Measurements from ENCODE around the gene NT5C1A. TPM values are rescaled to one million over a fixed set of nuclear protein-coding genes. Genes with fewer than 3 reads are reported as not detected.

NT5C1A gene
- total RNA-seq, 1 experiment from 2014 or later: not detected

- DNase-seq (ENCODE audit: low spot score): no peak
Measured at GRCh38 chr1:39690225-39690624, 18.3 kb upstream of the NT5C1A start.

GRCh38 chr1:39689635-39690034, 17.7 kb upstream of the NT5C1A start:
- no peak for DNase-seq (ENCODE audit: low spot score)

DNA sequence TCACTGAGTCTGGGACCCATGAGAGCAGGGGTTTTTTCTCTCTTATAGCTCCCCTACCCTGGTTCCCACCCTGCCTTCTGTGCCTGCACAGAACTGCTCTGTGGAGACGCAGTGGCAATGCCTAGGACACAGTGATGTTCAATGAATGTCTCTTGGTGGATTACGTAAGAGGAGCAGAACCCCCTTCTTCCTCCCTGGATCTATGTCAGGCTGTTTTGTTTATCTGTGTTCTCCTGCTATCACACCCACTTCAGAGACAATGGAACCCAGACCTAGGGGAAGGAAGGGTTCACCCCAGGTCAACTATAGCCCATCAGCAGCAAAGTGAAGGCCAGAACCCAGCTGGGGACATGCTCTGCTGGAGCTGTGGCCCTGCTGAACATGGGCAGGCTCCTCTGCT, 17.3 kb upstream of the NT5C1A start:
- no peak for DNase-seq (ENCODE audit: low spot score)

DNA sequence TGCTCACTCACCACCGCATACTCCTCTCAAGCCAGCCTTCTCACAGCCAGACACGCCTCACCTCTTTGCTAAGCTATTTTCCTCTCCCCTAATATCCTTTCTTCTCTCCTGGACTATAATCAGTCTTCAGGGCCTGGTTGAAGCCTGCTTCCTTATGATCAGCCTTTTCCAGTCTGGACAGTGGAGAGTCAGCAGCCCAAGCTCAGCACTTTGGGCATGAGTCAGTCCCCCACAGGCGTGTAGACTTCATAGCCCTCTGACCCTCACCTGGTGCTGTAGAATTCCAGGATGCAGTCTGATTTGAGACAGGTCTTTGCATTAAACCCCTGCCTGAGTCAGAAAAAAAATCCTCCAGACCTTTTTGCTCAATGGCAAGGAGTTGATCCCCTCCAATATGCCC, 16.8 kb upstream of the NT5C1A start:
- DNase-seq (ENCODE audit: low spot score): no peak

DNA sequence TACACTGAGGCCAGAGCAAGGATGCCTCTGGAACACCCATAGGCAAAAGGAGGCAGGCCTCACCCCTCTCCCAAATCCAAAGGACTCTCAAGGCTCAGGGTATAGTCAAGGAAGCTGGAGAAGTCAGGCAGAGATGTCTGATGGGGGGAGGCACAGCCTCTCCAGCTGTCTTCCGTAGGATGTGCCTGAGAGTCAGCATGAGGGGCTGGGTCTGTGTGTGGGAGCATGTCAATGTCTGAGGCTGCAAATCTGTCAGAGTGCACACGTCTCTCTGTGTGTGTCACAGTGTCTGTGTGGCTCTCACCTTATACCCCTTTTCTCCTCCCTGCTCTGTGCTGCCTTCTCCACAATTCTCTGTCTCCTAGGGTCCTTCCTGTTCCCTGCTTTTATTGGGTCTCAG, 15.3 kb upstream of the NT5C1A start:
- no peak for DNase-seq (ENCODE audit: low spot score)

DNA sequence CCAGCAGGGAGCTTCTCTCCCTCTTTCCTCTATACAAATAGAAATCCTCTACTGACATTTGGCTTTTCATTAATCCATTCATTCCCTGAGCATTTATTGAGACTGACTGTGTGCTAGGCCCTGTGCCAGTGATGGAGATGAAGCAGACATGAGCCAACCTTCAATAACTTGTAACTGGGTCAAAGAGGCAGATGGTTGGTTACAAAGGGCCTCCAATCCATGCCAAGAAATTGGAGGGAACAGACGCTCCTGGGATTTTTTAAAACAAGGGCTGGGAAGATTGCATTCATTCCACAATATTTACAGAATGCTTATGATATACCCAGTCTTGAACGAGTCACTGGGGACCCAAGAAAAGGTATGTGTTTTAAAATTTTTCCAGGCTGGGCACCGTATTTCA, 13.2 kb upstream of the NT5C1A start:
- no peak for DNase-seq (ENCODE audit: low spot score)

DNA sequence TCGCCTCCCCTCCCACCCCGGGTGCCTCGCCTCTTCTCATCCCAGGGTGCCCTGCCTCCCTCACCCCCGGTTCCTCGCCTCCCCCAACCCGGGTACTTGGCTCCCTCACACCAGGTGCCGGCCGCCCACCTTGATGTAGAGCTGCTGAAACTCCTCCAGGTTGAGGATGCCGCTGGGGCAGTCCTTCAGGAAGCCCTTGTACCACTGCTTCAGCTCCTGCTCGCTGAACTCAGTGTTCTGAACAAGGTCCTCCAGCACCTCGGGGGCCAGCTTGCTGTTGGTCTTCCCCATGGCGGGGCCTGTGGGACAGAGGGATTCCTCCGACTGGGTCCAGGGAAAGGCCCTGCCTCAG, 12.4 kb upstream of the NT5C1A start:
- no peak for DNase-seq (ENCODE audit: low spot score)

DNA sequence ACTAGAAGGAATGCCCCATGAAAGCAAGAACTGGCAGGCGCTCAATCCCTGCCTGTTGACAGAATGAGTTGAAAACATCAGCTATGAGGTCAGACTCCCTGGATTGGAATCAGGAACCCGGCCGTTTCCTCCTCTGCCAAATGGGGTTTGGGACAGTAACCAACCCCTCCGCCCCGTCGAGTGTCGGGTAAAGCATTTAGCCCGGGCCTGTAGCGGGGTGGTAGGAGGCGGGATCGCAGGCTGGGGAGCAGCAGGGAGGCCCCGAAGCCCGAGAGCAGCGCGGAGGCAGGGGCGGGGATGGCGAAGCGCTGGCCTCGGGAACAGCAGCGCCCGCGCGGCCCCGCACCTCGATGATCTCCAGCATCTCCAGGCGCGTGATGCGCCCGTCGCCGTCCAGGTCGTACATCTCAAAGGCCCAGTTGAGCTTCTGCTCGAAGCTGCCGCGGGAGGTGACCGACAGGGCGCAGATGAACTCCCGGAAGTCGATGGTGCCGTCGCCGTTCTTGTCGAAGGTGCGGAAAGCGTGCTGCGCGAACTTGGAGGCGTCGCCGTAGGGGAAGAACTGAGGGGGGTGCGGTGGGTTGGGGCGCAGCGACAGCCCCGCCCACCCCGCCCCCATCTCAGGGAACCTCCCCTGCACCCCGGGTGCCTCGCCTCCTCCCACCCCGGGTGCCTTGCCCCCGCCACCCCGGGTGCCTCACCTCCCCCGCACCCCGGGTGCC, 11.8 kb upstream of the NT5C1A start:
- no peak for DNase-seq (ENCODE audit: low spot score)

DNA sequence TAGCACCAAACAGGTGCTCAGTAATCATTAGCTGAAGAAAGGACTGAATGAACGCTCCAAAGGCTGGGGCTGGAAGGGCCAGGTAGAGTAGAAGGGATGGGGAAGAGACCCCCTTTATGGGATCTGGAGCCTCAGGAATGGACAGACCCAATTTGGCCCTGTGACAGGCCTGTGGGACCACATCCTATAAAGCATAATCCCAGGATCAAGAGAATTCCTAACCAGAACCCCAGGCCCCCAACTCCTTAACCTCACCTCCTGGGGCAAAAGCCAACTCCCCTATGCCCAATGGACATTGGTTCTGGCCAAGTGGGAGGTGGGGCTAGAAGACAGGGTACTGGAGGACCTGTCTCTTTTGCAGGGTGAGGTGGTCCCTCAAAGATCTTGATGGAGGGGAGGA, 10.1 kb upstream of the NT5C1A start:
- DNase-seq (ENCODE audit: low spot score): no peak

DNA sequence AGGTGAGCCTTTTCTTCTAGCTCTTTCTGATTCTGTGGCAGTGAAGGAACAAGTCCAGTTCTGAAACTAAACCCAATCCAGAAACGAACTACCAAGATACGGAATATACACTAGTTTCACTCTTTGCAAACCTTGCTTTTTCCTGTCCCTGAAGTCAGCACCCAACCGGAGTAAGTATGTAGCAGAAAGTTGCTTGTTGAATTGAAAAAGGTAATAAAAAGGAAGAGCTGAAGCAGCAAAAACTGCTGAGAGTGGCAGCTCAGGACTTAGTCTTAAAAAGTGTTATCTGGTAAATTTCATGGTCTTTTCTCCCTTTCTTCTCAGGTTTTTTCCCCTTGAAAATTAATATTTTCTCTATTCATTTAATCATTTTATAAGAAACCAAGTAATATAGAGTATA, 9.4 kb upstream of the NT5C1A start:
- DNase-seq (ENCODE audit: low spot score): no peak

- no peak for DNase-seq (ENCODE audit: low spot score)
Measured at GRCh38 chr1:39680751-39681150, 8.8 kb upstream of the NT5C1A start.

DNA sequence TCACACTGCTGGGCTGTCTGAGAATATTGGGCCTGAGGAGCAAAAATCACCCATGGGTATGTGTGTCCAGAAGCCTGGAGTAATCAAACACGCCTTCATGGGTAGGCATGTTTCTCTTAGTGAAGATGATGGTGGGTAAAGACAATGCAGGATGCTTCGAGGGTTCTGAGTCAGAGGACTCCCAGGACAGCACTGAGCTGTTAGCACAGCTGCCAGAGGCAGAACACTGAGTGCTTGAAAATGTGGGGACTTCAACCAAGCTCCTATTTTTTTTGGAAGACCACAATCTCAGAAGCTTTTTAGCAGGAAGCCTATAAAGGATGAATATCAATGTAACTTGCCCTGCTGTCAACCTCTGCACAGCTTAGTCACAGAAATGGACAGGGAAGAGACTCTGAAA, 7.9 kb upstream of the NT5C1A start:
- DNase-seq (ENCODE audit: low spot score): no peak

DNA sequence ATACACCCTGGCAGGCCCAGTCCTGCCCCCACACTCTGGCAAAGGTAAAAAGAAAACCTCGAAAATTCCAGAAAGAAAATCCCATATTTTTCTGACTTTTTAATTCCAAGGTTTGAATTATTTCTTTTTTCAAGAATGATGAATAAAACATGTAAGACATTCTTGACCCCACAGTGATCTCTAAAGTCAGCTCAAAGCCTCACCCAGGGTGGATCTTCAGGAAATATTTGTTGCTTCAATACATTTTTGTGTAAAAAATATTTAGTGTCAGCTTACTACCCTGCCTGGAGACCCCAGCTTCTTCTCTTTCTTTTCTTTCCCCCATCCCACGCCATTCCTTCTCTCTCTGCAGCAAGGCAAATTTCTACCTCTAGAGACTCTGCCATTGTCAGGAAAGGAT, 7.0 kb upstream of the NT5C1A start:
- DNase-seq (ENCODE audit: low spot score): no peak

GRCh38 chr1:39677645-39678044, 5.7 kb upstream of the NT5C1A start:
- DNase-seq (ENCODE audit: low spot score): no peak

DNA sequence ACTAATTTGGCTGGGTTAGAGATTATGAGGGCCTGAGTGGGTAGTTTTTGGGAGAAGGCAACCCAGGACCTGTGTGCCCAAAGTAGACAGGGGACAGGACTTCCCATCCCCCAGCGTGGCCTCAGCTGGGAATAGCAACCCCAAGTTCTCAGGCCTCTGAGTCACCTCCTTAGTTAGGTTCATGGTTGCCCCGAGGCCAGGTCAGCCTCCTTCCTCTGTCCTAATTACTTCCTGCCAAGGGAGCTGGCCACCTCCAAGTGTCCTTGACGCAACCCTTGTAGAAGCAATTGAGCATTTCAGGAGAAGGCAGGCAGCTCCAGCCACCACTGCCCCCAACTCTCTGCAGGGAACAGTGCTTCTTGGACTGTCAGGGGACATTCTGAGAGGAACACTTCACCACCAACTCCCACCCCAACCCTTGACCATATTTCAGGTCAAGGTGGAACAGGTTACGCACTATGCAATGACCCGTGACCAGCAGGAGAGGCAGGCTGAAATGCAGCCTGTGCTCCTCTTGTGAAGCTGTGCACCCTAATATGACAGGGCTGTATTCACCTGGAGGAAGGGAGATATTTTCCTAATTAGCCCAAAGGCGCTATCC, 5.1 kb upstream of the NT5C1A start:
- no peak for DNase-seq (ENCODE audit: low spot score)

GRCh38 chr1:39675220-39675619, 3.3 kb upstream of the NT5C1A start:
- no peak for DNase-seq (ENCODE audit: low spot score)

DNA sequence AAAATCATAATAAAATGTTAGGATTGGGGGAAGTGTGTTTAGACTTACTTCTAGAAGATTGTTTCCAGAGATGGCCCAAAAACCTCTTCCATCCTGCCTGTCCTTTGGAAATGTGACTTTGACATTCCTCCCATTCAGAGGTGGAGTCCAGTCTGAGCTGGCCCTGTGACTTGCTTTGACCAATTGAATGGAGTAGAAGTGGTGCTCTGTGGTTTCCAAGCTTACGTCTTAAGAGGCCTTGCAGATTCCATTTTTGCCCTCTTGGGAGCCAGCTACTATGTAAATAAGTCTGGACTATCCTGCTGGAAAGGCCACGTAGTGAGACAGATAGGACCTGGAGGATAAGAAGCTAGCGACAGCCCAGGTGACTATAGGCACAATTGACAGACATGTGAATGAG, 1.3 kb upstream of the NT5C1A start:
- DNase-seq (ENCODE audit: low spot score): no peak

DNA sequence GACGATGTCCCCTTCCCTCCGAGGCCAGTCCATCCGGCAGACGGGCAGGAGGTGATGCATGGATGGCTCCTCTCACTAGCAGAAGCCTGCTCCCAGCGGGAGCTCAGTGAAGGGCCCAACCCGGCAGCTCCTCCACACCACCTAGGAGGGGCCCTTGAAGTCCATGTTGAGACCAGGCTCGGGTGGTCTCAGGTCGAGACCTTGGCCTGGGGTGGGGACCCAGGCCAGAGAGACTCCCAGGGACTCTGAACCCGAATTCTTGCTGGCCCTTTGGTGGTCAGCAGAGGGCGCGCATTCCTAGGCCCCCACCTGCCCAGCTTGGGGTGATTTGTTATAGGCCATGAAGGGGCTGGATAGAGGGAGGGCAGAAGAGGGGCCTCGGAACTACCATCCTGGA, 642 bp upstream of the NT5C1A start:
- DNase-seq (ENCODE audit: low spot score): no peak

DNA sequence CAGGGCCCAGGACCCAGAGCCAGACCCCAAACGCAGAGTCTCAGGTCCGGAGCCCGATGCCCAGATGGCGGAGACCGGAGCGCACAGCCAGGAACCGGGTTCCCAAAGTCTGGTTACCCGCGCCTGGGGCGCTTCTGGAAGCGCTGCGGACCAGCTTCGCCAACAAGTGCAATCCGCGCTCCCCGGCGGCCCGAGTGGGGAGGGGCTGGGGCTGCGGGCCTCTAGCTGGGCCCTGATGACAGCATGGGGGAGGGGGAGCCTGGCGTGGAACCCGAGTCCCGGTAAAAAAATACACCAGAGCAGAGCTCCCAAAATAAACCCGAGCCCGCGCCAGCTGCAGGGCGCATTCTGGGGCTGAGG, 494 bp downstream of the NT5C1A start:
- DNase-seq (ENCODE audit: low spot score): no peak

DNA sequence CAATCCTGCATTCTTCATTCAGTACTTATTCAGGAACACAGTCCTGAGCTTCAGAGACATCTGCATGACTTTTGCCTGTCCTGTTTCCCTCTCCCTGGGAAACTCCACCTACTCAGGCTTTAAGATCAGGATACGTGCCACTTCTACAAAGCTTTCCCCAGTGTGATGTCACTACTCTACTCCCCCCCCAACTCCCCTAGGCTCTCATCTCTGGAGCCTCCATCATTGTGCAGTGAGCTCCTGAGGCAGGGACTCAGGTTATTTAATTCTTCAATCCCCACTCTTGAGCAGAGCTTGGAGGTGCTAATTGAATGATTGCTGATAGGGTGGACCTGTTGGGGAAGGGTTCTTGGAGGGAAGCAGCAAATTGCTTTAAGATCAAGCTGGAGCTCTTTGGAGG, 1.2 kb downstream of the NT5C1A start:
- DNase-seq (ENCODE audit: low spot score): no peak

DNA sequence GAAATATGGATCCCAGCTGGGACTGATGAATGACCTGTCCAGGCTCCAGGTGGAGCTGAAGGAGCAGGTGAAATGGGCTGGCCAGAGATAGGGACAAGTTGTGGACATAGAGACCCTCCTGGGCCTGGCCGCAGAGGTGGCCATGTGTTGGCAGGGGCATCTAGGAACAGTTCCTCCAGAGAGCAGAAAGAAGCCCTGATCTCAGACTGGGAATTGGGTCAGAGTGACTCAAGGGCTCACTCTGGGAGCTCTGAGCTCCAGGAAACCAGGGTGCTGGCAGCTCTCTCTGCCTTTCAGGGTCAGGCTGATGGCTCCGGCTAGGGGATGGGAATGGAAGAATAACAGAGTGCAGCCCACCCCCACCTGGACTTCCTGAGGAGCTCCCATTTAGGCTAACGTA, 3.0 kb downstream of the NT5C1A start:
- DNase-seq (ENCODE audit: low spot score): no peak

DNA sequence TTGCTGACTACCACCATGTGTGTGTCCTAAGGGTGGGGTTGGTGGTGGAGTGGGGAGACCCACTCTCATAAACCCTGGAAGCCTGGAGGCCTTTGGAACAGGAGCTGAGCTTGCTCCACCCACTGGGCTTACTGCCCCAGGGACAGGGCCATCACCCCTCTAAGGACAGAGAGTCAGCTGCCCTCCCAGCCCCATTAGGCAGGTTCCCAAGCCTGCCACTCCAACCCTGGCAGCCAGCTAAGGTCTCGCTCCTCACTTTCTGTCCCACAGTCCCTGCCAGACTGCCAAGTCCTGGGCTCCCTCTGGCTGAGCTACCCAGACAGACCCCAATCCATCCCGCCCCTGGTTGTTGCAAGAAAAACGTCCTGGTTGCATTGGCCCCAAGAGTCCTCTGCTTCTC, 3.8 kb downstream of the NT5C1A start:
- no peak for DNase-seq (ENCODE audit: low spot score)

DNA sequence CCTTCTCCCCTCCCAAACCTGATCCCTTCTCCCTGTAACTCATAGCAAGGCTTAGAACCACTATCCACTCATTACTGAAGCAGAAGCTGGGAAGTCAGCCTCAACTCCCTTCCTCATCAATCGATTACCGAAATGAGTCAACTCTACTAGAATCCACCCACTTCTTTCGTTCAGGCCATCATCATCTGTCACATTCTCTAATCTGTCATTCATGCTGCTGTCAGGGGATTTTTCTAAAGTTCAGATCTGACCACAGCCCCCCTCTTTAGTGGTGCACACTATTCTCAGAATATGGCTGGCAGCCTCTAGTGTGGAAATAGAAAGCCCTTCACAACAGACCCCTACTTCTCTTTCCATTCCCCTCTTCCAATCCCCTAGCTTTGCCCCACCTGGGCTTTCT, 5.1 kb downstream of the NT5C1A start:
- DNase-seq (ENCODE audit: low spot score): no peak

GRCh38 chr1:39663559-39663958, 8.3 kb downstream of the NT5C1A start:
- no peak for DNase-seq (ENCODE audit: low spot score)
